GM19023 (cell line): Measurements from ENCODE around the gene LRCH4.

Source experiments
- ATAC-seq: cut with Tn5 transposase; IDR thresholded peaks from one replicate; pipeline ENCODE4 v1.9.1; 2021; ENCODE audit warnings: mild to moderate bottlenecking, moderate library complexity; ENCODE audit not compliant: unreplicated experiment

LRCH4 gene

GRCh38 chr7:100582650-100583049, 3.3 kb downstream of the LRCH4 start:
- ATAC-seq: no peak

- ATAC-seq: no peak
These were observed 3.8 kb downstream of the LRCH4 start for GRCh38 chr7:100582041-100582579.

GRCh38 chr7:100580466-100581283, 5.3 kb downstream of the LRCH4 start:
- ATAC-seq: no peak

- no peak for ATAC-seq
These were observed 7.4 kb downstream of the LRCH4 start for GRCh38 chr7:100578246-100579183.

GRCh38 chr7:100577507-100577906, 8.4 kb downstream of the LRCH4 start:
- no peak for ATAC-seq

- ATAC-seq: no peak
These were observed 8.8 kb downstream of the LRCH4 start for GRCh38 chr7:100577103-100577502.

GRCh38 chr7:100576384-100576993, 9.4 kb downstream of the LRCH4 start:
- no peak for ATAC-seq

- ATAC-seq: no peak
These were observed 10.1 kb downstream of the LRCH4 start for GRCh38 chr7:100575746-100576383.

GRCh38 chr7:100575206-100575631, 10.7 kb downstream of the LRCH4 start:
- no peak for ATAC-seq

GRCh38 chr7:100574362-100575205, 11.3 kb downstream of the LRCH4 start:
- ATAC-seq: no peak

- ATAC-seq: no peak
These were observed 12.1 kb downstream of the LRCH4 start, which contains the start of gene SAP25 for GRCh38 chr7:100573691-100574361. Gene SAP25 (minus strand): TSS chr7:100573900. CDS start chr7:100573742, 158 bp downstream.

- no peak for ATAC-seq
These were observed 12.8 kb downstream of the LRCH4 start for GRCh38 chr7:100572949-100573675.

GRCh38 chr7:100572281-100572948, 13.5 kb downstream of the LRCH4 start:
- ATAC-seq: no peak

- ATAC-seq: no peak
These were observed 14.2 kb downstream of the LRCH4 start for GRCh38 chr7:100571829-100572116.

GRCh38 chr7:100570954-100571828, 14.7 kb downstream of the LRCH4 start:
- no peak for ATAC-seq

GRCh38 chr7:100568896-100569844, 16.8 kb downstream of the LRCH4 start:
- ATAC-seq: no peak
